HG02973 (cell line): ENCODE measurements around the gene TMEM272.

Experiments
- ATAC-seq: cut with Tn5 transposase; IDR thresholded peaks from one replicate; pipeline ENCODE4 v1.9.1; 2021; ENCODE audit warnings: moderate library complexity; ENCODE audit not compliant: unreplicated experiment

Gene TMEM272

DNA sequence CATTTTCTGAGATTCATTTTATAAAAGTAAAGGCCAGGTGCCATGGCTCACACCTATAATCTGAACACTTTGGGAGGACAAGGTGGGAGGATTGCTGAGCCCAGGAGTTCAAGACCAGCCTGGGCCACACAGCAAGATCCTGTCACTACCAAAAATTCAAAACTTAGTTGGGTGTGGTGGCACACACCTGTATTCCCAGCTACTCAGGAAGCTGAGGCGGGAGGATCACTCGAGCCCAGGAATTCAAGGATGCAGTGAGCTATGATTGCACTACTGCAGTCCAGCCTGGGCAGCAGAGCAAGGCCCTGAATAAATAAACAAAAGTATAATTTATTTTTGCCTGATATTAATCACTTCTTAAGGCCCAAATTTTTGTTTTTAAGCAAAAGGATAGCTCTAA lies 81.5 kb downstream of the TMEM272 start:
- ATAC-seq: no peak
